ENCODE results near the gene KCTD19.
A peak's percentile ranks its signal among the peaks of the same experiment; 100 is the strongest.

Gene KCTD19

DNA sequence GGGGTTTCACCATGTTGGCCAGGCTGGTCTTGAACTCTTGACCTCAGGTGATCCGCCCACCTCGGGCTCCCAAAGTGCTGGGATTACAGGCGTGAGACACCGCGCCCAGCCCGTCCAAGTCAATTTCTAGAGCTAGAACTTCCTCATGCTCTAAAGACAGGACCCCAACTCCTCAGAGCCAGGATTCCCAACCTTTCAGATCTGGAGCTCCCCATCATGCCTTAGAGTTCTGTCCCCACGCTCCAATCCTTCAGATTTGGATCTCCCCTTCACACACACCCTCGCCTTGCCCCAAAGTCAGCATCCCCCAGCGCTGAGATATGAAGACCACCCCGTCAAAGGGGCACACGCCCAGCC, 448 bp downstream of the KCTD19 start:
- Histone ChIP-seq H2AFZ (ENCODE audit: low read depth, low read length) (peak overlapping the region; percentile 62; the same call in 1 of the 2 replicates), H4K20me1 (ENCODE audit: insufficient read depth, low read length) (no peaks in the 10 kb centered on the region), H3K27ac (ENCODE audit: low read length) (peak overlapping the region; percentile 72), H3K9me3 (ENCODE audit: insufficient read depth, low read length) (no peaks in the 10 kb centered on the region), H3K4me3 (ENCODE audit: low read length) (peak overlapping the region; percentile 92), H3K4me1 (ENCODE audit: low read length) (peaks cover 24% of the 10 kb centered on the region), H3K9ac (ENCODE audit: low read length) (peak overlapping the region; percentile 97), H3K27me3 (ENCODE audit: low read depth, low read length) (no peaks in the 10 kb centered on the region), H3K4me2 (ENCODE audit: low read length) (peak overlapping the region; percentile 99), H3K36me3 (replicated peaks; ENCODE audit: low read depth, low read length) (no peaks in the 10 kb centered on the region), H3K79me2 (ENCODE audit: low read length) (no peaks in the 10 kb centered on the region)
- TF ChIP-seq EZH2phosphoT487 (IDR thresholded peaks at IDR 0.05; ENCODE audit: low read depth) = no peak
- TF ChIP-seq, protein P1, sequence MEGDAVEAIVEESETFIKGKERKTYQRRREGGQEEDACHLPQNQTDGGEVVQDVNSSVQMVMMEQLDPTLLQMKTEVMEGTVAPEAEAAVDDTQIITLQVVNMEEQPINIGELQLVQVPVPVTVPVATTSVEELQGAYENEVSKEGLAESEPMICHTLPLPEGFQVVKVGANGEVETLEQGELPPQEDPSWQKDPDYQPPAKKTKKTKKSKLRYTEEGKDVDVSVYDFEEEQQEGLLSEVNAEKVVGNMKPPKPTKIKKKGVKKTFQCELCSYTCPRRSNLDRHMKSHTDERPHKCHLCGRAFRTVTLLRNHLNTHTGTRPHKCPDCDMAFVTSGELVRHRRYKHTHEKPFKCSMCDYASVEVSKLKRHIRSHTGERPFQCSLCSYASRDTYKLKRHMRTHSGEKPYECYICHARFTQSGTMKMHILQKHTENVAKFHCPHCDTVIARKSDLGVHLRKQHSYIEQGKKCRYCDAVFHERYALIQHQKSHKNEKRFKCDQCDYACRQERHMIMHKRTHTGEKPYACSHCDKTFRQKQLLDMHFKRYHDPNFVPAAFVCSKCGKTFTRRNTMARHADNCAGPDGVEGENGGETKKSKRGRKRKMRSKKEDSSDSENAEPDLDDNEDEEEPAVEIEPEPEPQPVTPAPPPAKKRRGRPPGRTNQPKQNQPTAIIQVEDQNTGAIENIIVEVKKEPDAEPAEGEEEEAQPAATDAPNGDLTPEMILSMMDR (IDR thresholded peaks at IDR 0.05; ENCODE audit: low read depth, low read length) = no peak

DNA sequence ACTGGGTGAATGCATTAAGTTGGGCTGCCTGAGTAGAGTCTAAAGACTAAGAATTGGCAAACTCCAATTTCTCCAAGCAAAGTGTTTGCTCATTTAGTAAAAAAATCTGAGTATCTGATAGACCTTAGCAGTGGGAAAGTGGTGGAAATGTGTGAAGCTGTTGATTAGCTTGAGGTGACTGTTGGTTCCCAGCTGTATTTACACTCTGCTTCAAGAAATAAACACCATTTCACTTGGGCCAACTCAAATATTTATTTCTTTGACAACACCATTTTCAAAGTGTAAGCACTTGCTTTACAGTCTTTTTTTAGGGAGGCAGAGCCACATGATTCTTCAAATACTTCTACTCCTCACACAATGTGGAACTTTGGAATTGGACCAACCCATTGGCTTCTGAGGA, 8.7 kb downstream of the KCTD19 start:
- no peak overlapping the region for H3K27ac ChIP-seq (ENCODE audit: low read length)
- no peaks in the 10 kb centered on the region for H4K20me1 ChIP-seq (ENCODE audit: insufficient read depth, low read length)
- no peak overlapping the region for H3K4me3 ChIP-seq (ENCODE audit: low read length)
- peaks cover 13% of the 10 kb centered on the region for H3K4me1 ChIP-seq (ENCODE audit: low read length)
- no peak overlapping the region for H3K4me2 ChIP-seq (ENCODE audit: low read length)
- H3K9ac ChIP-seq (ENCODE audit: low read length) = no peak overlapping the region
- no peaks in the 10 kb centered on the region for H3K36me3 ChIP-seq (replicated peaks; ENCODE audit: low read depth, low read length)
- TF ChIP-seq EZH2phosphoT487 (IDR thresholded peaks at IDR 0.05; ENCODE audit: low read depth) = no peak
- TF ChIP-seq, protein P1 (IDR thresholded peaks at IDR 0.05; ENCODE audit: low read depth, low read length) = no peak
- no peaks in the 10 kb centered on the region for H3K9me3 ChIP-seq (ENCODE audit: insufficient read depth, low read length)
- no peaks in the 10 kb centered on the region for H3K27me3 ChIP-seq (ENCODE audit: low read depth, low read length)
- no peaks in the 10 kb centered on the region for H3K79me2 ChIP-seq (ENCODE audit: low read length)
- H2AFZ ChIP-seq (ENCODE audit: low read depth, low read length) = no peak overlapping the region

DNA sequence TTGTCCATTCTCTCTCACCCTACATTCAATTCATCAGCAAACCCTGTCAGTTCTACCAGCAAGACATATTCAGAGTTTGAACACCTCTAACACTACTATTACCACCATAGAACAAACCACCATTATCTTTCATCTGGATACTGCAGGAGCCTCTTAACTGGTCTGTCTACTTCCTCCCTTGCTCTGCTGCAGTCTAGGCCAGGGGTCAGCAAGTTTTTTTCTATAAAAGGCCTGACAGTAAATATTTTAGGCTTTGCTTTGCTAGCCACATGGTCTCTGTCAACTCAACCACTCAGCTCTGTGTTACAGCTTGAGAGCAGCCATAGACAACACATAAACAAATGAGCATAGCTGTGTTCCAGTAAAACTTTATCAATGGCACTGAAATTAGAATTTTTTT, 13.8 kb downstream of the KCTD19 start:
- 0 out of 2 replicates have a peak, but pooled peaks cover 3% of the 10 kb centered on the region for H3K79me2 ChIP-seq (ENCODE audit: low read length)
- peak overlapping the region; percentile 67 for H3K27ac ChIP-seq (ENCODE audit: low read length)
- no peaks in the 10 kb centered on the region for H4K20me1 ChIP-seq (ENCODE audit: insufficient read depth, low read length)
- H2AFZ ChIP-seq (ENCODE audit: low read depth, low read length) = no peak overlapping the region
- no peak overlapping the region for H3K9ac ChIP-seq (ENCODE audit: low read length)
- no peaks in the 10 kb centered on the region for H3K9me3 ChIP-seq (ENCODE audit: insufficient read depth, low read length)
- no peaks in the 10 kb centered on the region for H3K27me3 ChIP-seq (ENCODE audit: low read depth, low read length)
- peak overlapping the region; percentile 63 for H3K4me2 ChIP-seq (ENCODE audit: low read length)
- TF ChIP-seq, protein P1 (IDR thresholded peaks at IDR 0.05; ENCODE audit: low read depth, low read length) = no peak
- no peak for TF ChIP-seq EZH2phosphoT487 (IDR thresholded peaks at IDR 0.05; ENCODE audit: low read depth)
- H3K36me3 ChIP-seq (replicated peaks; ENCODE audit: low read depth, low read length) = no peaks in the 10 kb centered on the region
- H3K4me3 ChIP-seq (ENCODE audit: low read length) = no peak overlapping the region
- H3K4me1 ChIP-seq (ENCODE audit: low read length) = peaks cover 43% of the 10 kb centered on the region

DNA sequence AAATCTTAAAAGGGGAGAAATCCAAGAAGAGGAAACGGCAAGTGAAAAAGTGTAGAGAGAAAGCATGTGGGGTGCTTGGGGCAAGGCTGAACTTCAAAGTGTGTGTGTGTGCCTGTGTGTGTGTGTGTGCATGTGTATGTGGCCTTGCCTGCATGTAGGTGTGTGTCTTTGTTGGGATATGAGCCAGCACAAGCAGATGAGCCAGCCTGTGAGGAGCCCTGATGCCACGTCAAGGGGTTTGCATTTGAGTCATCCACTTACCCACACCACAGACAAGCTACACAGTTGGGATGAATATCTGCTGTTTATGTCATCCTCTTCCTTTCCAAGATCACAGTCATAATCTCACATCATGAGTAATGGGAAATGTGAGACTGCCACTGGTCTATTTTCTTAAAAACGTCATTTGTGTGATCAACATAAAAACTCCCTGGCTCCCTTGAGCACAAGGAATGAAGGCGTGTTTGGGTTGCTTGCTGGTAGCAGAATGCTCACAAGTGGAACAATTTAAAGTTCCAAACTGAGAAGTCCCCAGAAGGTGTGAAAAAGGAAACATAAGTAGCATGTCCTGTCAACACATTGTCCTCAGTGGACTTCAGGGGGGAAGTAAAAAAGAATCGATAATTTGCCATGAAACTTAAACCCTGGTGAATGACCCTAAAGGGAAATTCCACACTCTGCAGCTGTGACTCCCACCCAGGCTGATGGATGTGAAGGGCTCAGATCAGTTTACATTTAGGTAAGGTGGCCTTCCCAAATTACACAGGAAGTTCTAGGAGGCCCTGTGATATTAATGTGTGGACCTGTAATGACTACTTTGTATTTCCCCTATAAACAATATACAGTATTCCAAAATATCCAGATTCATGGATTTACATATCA, 14.7 kb downstream of the KCTD19 start:
- Histone ChIP-seq H2AFZ (ENCODE audit: low read depth, low read length) (no peak overlapping the region), H3K36me3 (replicated peaks; ENCODE audit: low read depth, low read length) (no peaks in the 10 kb centered on the region), H3K27ac (ENCODE audit: low read length) (peak overlapping the region; percentile 67), H4K20me1 (ENCODE audit: insufficient read depth, low read length) (no peaks in the 10 kb centered on the region), H3K27me3 (ENCODE audit: low read depth, low read length) (no peaks in the 10 kb centered on the region), H3K4me3 (ENCODE audit: low read length) (peak overlapping the region; percentile 21; the same call in 1 of the 2 replicates), H3K79me2 (ENCODE audit: low read length) (0 out of 2 replicates have a peak, but pooled peaks cover 3% of the 10 kb centered on the region), H3K9me3 (ENCODE audit: insufficient read depth, low read length) (no peaks in the 10 kb centered on the region), H3K4me1 (ENCODE audit: low read length) (peaks cover 44% of the 10 kb centered on the region), H3K9ac (ENCODE audit: low read length) (peak overlapping the region; percentile 27; the same call in 1 of the 2 replicates), H3K4me2 (ENCODE audit: low read length) (peak overlapping the region; percentile 63)
- TF ChIP-seq, protein P1 (IDR thresholded peaks at IDR 0.05; ENCODE audit: low read depth, low read length) = no peak
- TF ChIP-seq EZH2phosphoT487 (IDR thresholded peaks at IDR 0.05; ENCODE audit: low read depth) = no peak
